NT2/D1 (cell line): ENCODE data around the gene PTPRG.

Source experiments
- SUZ12 ChIP-seq: IDR thresholded peaks from 2 replicates; pipeline ENCODE4 v1.6.1; 2011; ENCODE audit not compliant: insufficient read length, insufficient read depth; ENCODE audit errors: extremely low read depth
- YY1 ChIP-seq: IDR thresholded peaks from 2 replicates; pipeline ENCODE4 v1.6.1; 2011; ENCODE audit not compliant: insufficient read length, insufficient read depth
- ZNF274 ChIP-seq: IDR thresholded peaks from 2 replicates; pipeline ENCODE4 v1.6.1; 2011; ENCODE audit warnings: mild to moderate bottlenecking, low read depth, low read length

- TF ChIP-seq ZNF274 (no peak), YY1 (no peak), SUZ12 (no peak)
These were observed 590.2 kb downstream of the PTPRG start for GRCh38 chr3:62151591-62151990.
